ENCODE data around the gene ZBED3.

ZBED3 gene

GRCh38 chr5:77086368-77086688 lies 757 bp downstream of the ZBED3 start:
- no peak for TF ChIP-seq CTCF (IDR thresholded peaks at IDR 0.05)

GRCh38 chr5:77083088-77083487 lies 4.0 kb downstream of the ZBED3 start:
- TF ChIP-seq CTCF (IDR thresholded peaks at IDR 0.05), result no peak

GRCh38 chr5:77082280-77082679 lies 4.8 kb downstream of the ZBED3 start:
- TF ChIP-seq CTCF (IDR thresholded peaks at IDR 0.05), result no peak

- no peak for TF ChIP-seq CTCF (IDR thresholded peaks at IDR 0.05)
Observed at GRCh38 chr5:77080905-77081304, 6.2 kb downstream of the ZBED3 start.

GRCh38 chr5:77077829-77078176 lies 9.3 kb downstream of the ZBED3 start:
- TF ChIP-seq CTCF (IDR thresholded peaks at IDR 0.05), result no peak

GRCh38 chr5:77076961-77077828 lies 9.9 kb downstream of the ZBED3 start:
- TF ChIP-seq CTCF (IDR thresholded peaks at IDR 0.05), result peak; percentile 23; the same call in 1 of the 2 replicates

- TF ChIP-seq CTCF (IDR thresholded peaks at IDR 0.05), result no peak
Observed at GRCh38 chr5:77074745-77075144, 12.3 kb downstream of the ZBED3 start.

- no peak for TF ChIP-seq CTCF (IDR thresholded peaks at IDR 0.05)
Observed at GRCh38 chr5:77073667-77074066, 13.4 kb downstream of the ZBED3 start.

Measured in LNCAP (cell line).